ES-I3 (cell line): ENCODE measurements around the gene ATG7.

Source experiments
- H3K36me3 ChIP-seq: 2 replicates; pipeline ENCODE4 v1.6.1; 2013; ENCODE audit warnings: mild to moderate bottlenecking, low read length, control low read depth, moderate library complexity; ENCODE audit not compliant: insufficient read depth
- H3K4me1 ChIP-seq: 2 replicates; pipeline ENCODE4 v1.6.1; 2013; ENCODE audit warnings: mild to moderate bottlenecking, control low read depth, low read length; ENCODE audit not compliant: insufficient read depth
- H3K9ac ChIP-seq: 2 replicates; pipeline ENCODE4 v1.6.1; 2013; ENCODE audit warnings: low read depth, mild to moderate bottlenecking, low read length, moderate library complexity
- H3K9me3 ChIP-seq: 2 replicates; pipeline ENCODE4 v1.6.1; 2013; ENCODE audit warnings: mild to moderate bottlenecking, low read length, moderate library complexity; ENCODE audit not compliant: control insufficient read depth, insufficient read depth

ATG7 gene

DNA sequence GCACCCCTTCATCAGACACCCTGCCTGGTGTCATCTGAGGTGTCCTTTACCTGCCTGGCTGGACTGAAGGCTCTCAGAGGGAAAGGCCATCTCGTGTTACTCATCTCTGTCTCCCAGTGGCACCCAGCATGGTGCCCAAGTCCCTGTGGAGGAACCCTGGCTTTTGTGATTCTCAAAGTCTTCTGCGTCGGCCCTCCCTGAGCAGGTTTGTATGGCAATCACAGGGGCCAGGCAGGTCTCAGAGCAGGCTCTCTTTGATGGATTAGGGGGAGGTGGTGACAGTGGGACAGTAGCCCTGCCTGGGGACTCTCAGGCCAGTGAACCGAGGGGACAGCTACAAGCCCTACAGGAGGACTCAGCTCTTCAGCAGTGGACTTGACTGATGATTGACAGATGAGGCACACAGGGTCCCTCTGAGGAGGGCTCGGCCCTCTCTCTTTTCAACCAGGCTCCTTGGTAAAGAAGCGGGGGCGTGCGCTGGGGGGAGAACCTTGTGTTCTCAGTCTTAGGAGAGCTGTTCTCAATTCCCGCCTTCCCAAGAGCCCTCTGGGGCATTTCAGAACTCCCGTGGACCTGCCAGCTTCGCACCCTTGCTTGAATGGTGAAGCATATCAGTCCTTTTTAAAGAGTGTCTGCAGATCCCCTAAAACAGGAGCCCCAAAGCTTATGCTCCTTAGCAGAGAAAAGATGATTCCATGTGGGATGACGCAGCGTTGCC, 263.2 kb downstream of the ATG7 start:
- H3K9ac ChIP-seq: no peak overlapping the region
- no peaks in the 10 kb centered on the region for H3K4me1 ChIP-seq
- H3K9me3 ChIP-seq: no peaks in the 10 kb centered on the region
- H3K36me3 ChIP-seq: no peaks in the 10 kb centered on the region

DNA sequence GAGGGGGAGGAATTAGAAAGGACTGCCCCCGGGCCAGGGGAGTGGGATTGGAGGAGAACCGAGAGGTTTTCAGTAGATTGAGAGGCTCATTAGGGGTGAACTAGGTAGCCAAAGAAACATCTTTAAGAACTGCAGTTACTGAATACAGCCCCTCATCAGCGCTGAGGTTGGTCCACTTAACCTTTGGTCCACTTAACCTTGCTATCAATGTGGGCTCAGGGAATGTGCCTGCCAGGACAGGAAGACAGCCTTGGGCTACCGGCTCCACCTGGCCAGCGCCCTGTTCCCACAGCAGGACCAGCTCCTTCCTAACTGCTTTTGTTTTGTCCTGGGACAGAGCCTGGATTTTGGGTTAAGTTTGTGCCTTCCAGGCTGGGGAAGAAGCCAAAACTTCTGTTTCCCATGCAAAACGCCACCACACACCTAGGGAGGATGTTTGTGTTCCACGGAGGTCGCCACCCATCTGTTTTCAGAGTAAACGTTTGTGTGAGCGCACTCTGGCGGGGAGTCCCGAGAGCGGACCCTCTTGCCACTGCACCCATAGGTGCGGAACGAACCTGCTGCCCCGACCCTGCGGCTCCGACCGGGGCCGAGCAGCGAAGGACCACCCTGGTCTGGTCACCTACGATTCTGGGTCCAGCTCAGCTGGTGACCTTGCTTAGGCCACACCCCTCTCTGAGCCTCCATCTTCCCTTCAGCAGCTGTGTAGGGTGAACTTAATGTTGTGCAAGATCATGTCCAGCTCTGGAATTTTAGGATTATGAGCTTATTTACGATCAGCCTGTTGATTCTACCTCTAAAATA, 264.1 kb downstream of the ATG7 start:
- no peaks in the 10 kb centered on the region for H3K9me3 ChIP-seq
- no peaks in the 10 kb centered on the region for H3K36me3 ChIP-seq
- H3K9ac ChIP-seq: no peak overlapping the region
- no peaks in the 10 kb centered on the region for H3K4me1 ChIP-seq

DNA sequence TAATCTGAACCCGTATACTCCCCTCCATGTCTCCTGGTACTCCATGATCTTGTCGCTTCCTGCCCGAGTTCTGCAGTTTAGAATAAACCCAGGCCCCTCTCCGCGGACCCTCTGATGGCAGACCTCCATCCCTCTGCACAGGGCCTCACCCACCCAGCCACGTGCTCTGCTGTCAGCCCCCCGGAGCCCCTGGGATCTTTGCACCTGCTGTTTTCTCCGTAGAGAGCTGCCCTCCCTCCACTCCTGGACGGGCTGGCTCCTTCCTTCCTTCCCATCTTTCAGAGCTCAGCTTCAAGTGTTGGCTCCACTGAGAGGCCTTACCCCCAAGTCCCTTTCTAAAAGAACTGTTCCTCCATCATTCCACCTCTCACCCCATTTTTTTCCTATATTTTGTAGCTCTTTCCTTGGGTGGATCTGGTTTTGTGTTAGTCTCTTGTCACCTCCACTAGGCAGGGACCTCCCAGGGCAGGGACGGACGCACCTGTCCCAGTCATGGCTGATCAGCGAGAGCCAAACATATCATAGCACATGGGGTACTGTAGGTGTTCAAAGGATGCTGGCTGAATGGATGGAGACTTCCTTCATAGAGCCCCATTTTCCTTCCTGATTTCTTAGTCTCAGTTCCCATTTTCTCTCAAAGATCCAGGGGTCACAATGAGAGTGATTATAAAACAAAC, 264.9 kb downstream of the ATG7 start:
- no peaks in the 10 kb centered on the region for H3K36me3 ChIP-seq
- no peaks in the 10 kb centered on the region for H3K4me1 ChIP-seq
- H3K9ac ChIP-seq: no peak overlapping the region
- no peaks in the 10 kb centered on the region for H3K9me3 ChIP-seq

DNA sequence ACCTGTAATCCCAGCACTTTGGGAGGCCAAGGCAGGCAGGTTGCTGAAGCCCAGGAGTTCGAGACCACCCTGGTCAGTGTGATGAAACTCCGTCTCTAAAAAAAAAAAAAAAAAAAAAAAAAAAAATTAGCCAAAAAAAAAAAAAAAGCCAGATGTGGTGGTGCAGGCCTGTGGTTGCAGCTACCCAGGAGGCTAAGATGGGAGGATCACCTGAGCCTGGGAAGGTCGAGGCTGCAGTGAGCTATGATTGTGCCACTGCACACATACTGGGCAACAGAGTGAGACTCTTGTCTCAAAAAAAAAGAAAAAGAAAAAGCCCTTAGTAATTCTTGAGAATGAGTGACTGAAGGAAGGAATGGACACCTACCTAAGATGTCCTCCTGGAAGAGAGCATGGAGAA, 266.4 kb downstream of the ATG7 start:
- Histone ChIP-seq H3K9me3 (no peaks in the 10 kb centered on the region), H3K9ac (no peak overlapping the region), H3K4me1 (no peaks in the 10 kb centered on the region), H3K36me3 (no peaks in the 10 kb centered on the region)

DNA sequence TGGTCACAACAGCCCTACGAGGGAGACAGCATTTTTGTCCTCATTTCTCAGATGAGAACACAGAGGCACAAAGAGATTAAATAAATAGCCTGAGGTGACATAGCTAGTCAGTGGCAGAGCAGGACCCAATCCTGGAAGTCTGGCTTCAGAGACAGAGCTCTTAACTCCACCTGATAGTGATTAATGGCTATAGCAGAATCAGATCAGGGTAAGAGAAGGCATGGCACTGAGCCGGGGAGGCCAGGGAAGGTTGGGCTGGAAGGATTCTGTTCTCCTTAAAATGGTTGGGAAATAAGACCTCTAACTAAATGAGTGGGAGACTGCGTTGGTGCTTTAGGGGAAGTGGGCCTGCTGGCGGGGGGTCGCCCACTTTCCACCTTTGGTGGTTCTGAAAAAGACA, 267.0 kb downstream of the ATG7 start:
- Histone ChIP-seq H3K9me3 (no peaks in the 10 kb centered on the region), H3K36me3 (no peaks in the 10 kb centered on the region), H3K9ac (no peak overlapping the region), H3K4me1 (no peaks in the 10 kb centered on the region)

DNA sequence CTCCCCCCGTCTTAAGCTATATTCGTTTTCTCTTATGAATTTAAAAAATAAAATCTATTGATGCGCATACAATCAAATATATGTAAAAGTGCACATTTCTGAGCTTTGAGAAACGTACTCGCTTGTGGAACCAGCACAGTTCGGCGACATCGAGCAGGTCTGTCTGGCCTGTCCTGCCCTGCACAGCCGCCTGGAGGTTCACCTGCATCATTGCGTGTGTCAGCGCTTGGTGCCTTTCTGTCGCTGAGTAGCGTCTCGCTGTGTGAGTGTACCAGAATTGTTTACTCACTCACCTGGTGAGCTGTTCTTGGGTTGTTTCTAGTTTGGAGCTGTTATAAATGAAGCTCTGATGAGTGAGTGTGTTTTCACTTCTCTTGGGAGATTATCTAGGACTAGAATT, 267.5 kb downstream of the ATG7 start:
- H3K36me3 ChIP-seq: no peaks in the 10 kb centered on the region
- no peaks in the 10 kb centered on the region for H3K9me3 ChIP-seq
- no peaks in the 10 kb centered on the region for H3K4me1 ChIP-seq
- H3K9ac ChIP-seq: no peak overlapping the region

DNA sequence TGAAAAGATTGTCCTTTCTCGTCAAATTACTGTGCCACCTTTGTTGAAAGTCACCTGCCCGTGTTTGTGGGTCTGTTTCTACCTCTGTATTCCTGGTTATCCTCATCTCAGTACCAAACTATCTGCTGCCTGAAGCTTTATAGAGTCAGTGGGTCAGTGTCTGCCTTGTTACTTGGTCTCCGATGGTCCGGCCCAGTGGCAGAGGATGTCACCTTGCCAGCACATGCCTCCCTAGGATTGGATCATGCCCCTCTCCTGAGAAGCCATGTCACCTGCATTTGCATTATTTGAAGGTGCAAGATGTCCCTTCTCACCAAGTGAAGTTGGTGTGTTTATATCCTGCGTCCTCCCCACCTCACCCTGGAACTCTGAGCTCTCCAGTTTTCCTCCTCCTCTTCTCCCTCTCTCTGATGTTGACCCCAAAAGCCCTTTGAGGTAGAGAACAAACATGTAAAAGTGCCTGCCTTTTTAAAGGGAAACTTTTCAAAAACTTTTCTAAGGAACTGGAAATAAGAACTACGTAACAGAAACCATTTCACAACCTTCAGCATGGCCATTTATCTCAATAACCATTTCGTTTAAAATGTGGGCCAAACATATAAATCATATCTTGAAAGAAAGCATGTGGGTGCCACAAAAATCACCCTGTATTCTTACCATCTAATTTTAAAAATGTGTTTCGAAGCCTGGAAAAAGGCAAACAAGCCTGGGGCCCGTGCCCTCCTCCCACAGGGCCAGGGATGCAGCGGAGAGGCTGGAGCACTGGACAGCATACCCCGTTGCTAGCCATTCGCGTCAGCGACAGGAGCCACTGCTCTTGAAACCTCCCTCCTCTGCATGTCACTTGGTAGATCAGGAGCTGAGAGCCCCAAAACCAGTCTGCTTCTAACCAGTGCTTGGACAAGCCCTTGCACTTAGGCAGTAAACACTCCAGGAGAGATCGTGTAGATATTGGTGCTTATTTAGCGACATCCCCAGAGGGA, 269.4 kb downstream of the ATG7 start:
- Histone ChIP-seq H3K9me3 (no peaks in the 10 kb centered on the region), H3K36me3 (no peaks in the 10 kb centered on the region), H3K4me1 (no peaks in the 10 kb centered on the region), H3K9ac (no peak overlapping the region)

DNA sequence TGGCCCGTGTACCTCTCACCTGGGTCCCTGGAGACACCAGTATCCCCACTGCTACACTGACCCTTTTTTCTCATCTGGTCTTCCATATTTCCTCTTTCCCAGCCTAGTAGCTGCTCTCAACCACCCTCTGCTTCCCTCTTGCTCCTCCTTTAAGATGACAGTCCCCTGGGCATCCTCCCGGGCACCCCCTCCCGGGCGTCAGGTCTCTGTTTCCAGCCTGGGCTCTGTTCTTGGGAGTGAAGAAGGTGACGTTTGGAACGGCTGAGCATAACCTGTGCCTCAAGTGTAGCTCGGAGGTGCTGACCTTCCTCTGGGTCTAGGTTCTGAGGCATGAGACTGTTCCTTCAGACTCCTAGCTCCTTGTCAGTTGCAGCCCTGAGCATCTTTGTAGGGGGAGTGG, 270.4 kb downstream of the ATG7 start:
- Histone ChIP-seq H3K9ac (no peak overlapping the region), H3K9me3 (no peaks in the 10 kb centered on the region), H3K36me3 (no peaks in the 10 kb centered on the region), H3K4me1 (no peaks in the 10 kb centered on the region)

DNA sequence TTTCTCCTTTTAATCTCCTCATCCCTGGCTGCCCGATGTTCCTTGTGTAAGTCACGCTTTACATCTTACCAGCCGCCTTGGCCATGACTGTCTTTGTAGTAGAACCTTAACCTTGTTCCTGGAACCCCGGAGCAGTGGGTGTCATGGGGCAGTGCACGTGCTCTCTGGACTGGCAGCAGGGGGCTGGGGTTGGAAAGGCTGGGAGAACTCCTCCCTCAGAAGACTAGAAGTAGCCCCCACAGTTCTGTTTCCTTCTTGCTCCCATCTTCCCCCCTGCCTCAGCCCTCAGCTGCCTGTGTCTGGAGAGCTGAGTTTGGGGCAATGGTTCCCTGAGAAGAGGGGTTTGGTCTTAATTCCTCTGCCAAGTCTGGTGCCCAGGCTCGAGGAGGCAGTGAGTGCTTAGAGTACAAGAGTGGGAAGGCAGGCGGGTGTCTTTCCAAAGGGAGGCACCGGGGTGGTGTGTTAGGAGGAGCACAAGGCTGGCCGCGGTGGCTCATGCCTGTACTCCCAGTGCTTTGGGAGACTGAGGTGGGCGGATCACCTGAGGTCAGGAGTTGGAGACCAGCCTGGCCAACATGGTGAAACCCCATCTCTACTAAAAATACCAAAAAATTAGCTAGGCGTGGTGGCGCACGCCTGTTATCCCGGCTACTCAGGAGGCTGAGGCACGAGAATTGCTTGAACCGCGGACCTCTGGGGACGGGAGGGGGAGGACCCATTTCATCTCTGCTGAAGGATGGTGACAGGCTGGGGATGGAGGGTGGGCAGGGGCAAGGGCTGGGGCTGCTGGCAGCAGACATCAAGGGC, 271.1 kb downstream of the ATG7 start:
- H3K36me3 ChIP-seq: no peaks in the 10 kb centered on the region
- no peaks in the 10 kb centered on the region for H3K4me1 ChIP-seq
- no peaks in the 10 kb centered on the region for H3K9me3 ChIP-seq
- H3K9ac ChIP-seq: no peak overlapping the region

DNA sequence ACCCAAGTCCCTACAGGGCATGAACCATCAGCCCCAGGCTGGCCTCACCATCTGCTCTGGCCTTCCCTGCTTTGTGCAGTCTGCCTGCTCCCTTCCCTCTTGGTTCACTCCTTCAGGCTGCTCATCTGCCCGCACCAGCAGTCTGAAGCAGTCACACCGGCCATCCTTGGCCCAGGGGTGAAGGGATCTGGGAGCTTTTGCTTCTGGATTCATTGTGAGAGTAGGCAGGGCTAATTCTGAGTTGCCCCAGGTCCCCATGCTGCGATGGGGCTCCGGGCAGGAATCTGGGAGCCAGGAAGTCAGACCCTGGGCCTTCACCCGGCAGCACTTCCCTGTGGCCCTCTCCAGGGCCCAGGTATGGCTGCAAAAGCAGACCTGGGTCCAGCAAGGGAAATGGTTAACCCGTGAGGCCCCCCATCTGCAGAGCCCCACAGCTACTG, 271.8 kb downstream of the ATG7 start:
- H3K4me1 ChIP-seq: no peaks in the 10 kb centered on the region
- H3K9me3 ChIP-seq: no peaks in the 10 kb centered on the region
- H3K9ac ChIP-seq: no peak overlapping the region
- no peaks in the 10 kb centered on the region for H3K36me3 ChIP-seq

DNA sequence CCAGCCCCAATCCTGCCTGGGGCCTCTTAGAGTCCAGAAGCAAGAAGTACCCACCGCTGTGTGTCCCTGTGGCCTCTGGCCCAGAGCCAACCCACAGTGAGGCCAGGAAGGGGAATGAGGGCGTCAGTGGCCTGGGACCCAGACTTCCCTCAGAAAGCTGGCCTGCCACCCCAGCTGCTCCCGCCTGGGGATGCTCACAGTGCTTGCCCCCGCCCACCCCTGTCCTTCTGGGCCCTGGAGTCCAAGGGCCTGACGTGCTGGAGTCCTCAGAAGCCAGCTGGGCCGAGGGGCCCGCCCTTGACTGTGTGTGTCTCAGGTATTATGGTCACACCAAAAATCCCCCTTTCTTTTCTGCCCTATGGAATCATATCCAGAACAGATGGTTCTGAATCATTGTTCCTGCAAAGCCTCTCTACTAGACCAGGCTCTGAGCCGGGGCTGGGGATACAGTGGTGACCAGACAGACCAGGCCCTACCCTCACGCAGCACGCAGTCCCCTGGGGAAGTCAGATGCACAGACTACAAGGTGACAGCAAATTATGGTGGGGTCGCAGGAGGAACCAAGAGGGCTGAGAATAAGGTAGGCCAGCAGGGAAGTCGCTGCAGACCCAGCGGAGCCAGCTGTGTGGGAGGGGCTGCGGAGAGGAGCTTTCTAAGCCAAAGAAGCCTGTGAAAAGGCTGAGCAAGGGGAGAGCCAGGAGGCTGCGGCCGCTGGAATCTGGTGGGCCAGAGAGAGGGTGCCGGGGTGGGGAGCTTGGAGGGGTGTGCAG, 272.4 kb downstream of the ATG7 start:
- Histone ChIP-seq H3K9me3 (no peaks in the 10 kb centered on the region), H3K9ac (no peak overlapping the region), H3K4me1 (no peaks in the 10 kb centered on the region), H3K36me3 (no peaks in the 10 kb centered on the region)

DNA sequence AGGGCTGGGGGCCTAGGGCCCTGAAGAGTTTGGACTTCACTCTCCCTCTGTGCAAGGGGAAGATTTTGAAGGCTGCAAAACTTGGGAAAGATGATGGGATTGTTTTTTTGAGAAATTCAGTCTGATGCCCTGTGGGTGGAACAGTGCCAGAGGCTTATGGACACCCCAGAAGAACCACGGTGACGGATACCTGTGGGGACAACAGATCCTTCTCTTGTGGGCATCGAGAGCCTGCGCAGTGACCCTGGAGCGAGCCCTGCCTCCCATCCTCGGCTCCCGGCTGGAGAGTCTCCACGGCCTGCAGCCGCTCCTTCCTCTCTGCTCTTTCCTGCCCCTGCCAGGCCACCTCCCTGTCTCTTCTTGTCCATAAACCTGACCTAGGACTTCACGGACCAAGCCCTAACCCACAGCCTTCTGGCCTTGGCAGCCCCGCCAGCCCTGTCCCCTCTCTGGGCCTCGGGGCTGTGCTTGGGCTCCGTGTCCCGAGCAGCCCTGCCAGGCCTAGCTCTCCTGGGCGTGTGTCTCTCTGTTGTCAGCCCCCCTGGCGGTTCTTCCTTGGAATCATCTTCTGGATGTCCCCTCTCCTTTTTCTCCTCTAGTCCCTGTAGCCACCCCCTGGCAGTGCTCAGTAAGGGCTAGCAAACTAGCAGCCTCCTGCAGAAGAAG, 273.1 kb downstream of the ATG7 start:
- H3K9me3 ChIP-seq: no peaks in the 10 kb centered on the region
- H3K36me3 ChIP-seq: no peaks in the 10 kb centered on the region
- H3K9ac ChIP-seq: no peak overlapping the region
- H3K4me1 ChIP-seq: no peaks in the 10 kb centered on the region
